HL-60 (cell line): Measurements from ENCODE around the gene TBC1D9B.

ENCODE experiments used
- DNase-seq, 2 experiments: peaks; one replicate each; pipeline ENCODE4 v3.0.0-alpha.2; 2010 to 2020; ENCODE audit warnings: low read depth in 1 of 2, low spot score in 1 of 2
- H3K27ac ChIP-seq: fragments of 250-450 bp; sonication (Bioruptor Pico); replicated peaks from 2 replicates; pipeline ENCODE4 v1.5.1; 2020; ENCODE audit warnings: mild to moderate bottlenecking, moderate library complexity
- H3K27me3 ChIP-seq: fragments of 250-450 bp; sonication (Bioruptor Pico); 2 replicates; pipeline ENCODE4 v1.5.1; 2021; ENCODE audit warnings: mild to moderate bottlenecking, moderate library complexity; ENCODE audit not compliant: insufficient read depth, poor library complexity, severe bottlenecking
- H3K4me3 ChIP-seq: replicated peaks from 2 replicates; pipeline ENCODE4 v1.5.1; 2011; ENCODE audit warnings: mild to moderate bottlenecking, control low read depth, low read length; ENCODE audit not compliant: insufficient read depth
- GABPA ChIP-seq: IDR thresholded peaks from 2 replicates; pipeline ENCODE4 v1.6.1; 2012; ENCODE audit warnings: low read depth
- POLR2AphosphoS5 ChIP-seq: IDR thresholded peaks from 2 replicates; pipeline ENCODE4 v1.6.1; 2012; ENCODE audit warnings: low read depth
- SPI1 ChIP-seq: IDR thresholded peaks from 2 replicates; pipeline ENCODE4 v1.6.1; 2012; ENCODE audit warnings: low read depth, mild to moderate bottlenecking, borderline replicate concordance
- TF ChIP-seq, protein P1 (sequence below): IDR thresholded peaks from 2 replicates; pipeline ENCODE4 v1.6.1; 2012; ENCODE audit warnings: low read depth; ENCODE audit not compliant: insufficient replicate concordance
- TF ChIP-seq, protein P2 (sequence below): IDR thresholded peaks from one replicate; pipeline ENCODE4 v1.5.1; 2011; ENCODE audit warnings: low read length, control low read depth, inconsistent platforms; ENCODE audit not compliant: insufficient read depth

Gene TBC1D9B

DNA sequence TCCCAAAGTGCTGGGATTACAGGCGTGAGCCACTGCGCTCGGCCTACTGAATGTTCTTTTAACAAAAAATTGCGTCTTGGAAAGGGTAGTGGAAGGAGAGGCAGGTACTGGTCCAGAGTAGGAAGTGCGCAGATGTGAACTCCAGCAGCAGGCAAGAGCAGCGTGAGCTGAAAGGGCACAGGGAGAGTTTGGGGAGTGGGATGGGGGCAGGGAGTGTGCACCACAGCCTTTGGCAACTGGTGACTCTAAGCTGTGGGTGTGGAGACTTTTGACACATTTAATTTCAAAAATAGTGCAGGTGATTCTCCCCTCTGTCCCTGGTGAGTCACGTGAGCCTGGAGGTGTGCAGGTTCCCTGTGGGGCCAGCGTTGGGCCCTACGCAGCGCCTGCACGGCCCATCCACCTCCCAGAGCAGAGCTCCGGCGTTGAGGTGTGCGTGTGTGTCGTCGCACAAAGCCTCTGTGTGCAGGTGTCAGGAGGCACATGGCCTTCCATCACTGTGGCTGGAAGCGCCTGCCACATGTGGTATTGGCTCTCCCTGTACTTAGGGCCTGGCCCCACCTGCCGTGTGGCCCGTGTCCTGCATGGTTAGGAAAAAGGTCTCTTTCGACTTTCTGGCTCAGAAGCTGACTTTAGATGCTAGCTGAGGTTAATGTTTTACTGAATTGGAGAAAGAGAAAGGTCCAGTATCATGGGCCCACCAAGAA, 75.5 kb downstream of the TBC1D9B start:
- DNase-seq, result no peak
- Histone ChIP-seq H3K27ac (no peak overlapping the region), H3K4me3 (no peak overlapping the region), H3K27me3 (no peaks in the 10 kb centered on the region)
- no peak for TF ChIP-seq GABPA
- TF ChIP-seq SPI1, result no peak
- no peak for TF ChIP-seq POLR2AphosphoS5
- TF ChIP-seq, protein P1, sequence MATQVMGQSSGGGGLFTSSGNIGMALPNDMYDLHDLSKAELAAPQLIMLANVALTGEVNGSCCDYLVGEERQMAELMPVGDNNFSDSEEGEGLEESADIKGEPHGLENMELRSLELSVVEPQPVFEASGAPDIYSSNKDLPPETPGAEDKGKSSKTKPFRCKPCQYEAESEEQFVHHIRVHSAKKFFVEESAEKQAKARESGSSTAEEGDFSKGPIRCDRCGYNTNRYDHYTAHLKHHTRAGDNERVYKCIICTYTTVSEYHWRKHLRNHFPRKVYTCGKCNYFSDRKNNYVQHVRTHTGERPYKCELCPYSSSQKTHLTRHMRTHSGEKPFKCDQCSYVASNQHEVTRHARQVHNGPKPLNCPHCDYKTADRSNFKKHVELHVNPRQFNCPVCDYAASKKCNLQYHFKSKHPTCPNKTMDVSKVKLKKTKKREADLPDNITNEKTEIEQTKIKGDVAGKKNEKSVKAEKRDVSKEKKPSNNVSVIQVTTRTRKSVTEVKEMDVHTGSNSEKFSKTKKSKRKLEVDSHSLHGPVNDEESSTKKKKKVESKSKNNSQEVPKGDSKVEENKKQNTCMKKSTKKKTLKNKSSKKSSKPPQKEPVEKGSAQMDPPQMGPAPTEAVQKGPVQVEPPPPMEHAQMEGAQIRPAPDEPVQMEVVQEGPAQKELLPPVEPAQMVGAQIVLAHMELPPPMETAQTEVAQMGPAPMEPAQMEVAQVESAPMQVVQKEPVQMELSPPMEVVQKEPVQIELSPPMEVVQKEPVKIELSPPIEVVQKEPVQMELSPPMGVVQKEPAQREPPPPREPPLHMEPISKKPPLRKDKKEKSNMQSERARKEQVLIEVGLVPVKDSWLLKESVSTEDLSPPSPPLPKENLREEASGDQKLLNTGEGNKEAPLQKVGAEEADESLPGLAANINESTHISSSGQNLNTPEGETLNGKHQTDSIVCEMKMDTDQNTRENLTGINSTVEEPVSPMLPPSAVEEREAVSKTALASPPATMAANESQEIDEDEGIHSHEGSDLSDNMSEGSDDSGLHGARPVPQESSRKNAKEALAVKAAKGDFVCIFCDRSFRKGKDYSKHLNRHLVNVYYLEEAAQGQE, result no peak
- TF ChIP-seq, protein P2, sequence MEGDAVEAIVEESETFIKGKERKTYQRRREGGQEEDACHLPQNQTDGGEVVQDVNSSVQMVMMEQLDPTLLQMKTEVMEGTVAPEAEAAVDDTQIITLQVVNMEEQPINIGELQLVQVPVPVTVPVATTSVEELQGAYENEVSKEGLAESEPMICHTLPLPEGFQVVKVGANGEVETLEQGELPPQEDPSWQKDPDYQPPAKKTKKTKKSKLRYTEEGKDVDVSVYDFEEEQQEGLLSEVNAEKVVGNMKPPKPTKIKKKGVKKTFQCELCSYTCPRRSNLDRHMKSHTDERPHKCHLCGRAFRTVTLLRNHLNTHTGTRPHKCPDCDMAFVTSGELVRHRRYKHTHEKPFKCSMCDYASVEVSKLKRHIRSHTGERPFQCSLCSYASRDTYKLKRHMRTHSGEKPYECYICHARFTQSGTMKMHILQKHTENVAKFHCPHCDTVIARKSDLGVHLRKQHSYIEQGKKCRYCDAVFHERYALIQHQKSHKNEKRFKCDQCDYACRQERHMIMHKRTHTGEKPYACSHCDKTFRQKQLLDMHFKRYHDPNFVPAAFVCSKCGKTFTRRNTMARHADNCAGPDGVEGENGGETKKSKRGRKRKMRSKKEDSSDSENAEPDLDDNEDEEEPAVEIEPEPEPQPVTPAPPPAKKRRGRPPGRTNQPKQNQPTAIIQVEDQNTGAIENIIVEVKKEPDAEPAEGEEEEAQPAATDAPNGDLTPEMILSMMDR, result no peak

DNA sequence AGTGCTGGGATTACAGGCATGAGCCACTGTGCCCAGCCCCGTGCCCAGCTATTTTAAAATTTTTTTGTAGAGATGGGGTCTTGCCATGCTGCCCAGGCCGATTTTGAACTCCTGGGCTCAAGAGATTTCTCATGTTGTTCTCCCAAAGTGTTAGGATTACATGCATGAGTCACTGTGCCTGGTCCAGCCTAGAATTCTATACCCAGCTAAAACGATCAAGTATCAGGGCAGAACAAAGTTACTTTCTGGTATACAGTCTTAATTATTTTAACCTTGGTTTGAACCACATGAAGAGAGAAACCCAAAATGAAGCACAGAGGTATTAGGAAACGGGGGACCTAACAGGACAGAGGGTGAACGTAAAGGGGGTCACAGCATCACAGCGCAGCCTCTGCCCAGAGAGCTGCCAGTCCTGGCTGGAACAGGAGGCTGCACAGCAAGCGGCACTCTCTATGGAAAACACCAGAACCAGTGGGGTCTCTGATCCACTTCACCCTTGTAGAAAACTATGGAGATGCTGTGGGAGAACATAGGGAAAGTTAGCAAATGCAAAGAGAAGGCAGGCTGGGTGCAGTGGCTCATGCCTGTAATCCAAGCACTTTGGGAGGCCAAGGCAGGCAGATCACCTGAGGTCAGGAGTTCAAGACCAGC, 76.8 kb downstream of the TBC1D9B start:
- Histone ChIP-seq H3K27ac (no peak overlapping the region), H3K4me3 (no peak overlapping the region), H3K27me3 (no peaks in the 10 kb centered on the region)
- no peak for DNase-seq
- TF ChIP-seq, protein P2, result no peak
- TF ChIP-seq, protein P1, result no peak
- no peak for TF ChIP-seq GABPA

DNA sequence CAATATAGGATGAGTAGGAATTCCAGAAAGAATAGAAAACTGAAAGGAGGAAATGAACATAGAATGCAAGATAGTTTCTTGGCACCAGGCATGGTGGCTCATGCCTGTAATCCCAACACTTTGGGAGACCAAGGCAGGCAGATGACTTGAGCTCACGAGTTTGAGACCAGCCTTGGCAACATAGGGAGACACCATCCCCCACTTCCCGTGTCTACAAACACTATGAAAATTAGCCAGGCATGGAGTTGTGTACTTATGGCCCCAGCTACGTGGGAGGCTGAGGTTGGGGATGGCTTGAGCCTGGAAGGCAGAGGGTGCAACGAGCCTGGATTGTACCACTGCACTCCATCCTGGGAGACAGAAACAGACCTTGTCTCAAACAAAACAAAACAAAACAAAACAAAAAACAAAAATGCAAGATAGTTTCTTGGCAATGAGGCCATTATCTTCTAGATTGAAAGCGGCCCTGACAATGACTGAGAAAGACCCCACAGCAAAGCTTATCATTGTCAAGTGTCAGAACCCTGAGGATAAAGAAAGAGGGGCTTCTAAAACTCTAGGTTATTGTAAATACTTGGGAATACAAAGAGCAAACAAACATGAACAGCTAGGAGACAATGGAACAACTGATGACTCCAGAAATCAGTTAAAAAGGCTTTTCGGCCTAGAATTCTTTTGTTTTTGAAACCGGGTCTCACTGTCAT, 77.8 kb downstream of the TBC1D9B start:
- TF ChIP-seq, protein P2, result no peak
- TF ChIP-seq, protein P1, result no peak
- no peak for TF ChIP-seq POLR2AphosphoS5
- TF ChIP-seq SPI1, result no peak
- TF ChIP-seq GABPA, result no peak
- no peak for DNase-seq
- no peak overlapping the region for H3K27ac ChIP-seq
- no peaks in the 10 kb centered on the region for H3K27me3 ChIP-seq
- H3K4me3 ChIP-seq, result no peak overlapping the region
